Vagina (tissue), 2 donors: ENCODE results near the gene CYP4F2. TPM values are rescaled to one million over a fixed set of nuclear protein-coding genes. Genes with fewer than 3 reads are reported as not detected.
"Not testable (repeated sequence)": the region's sequence is repeated elsewhere in the genome, so short reads cannot be mapped to it uniquely, and the experiment has no call there.

Experiments used
- DNase-seq, 2 donors: peaks; one replicate each; pipeline ENCODE4 v3.0.0-alpha.2; 2017; ENCODE audit errors: extremely low spot score in 2 of 2
- H3K27ac ChIP-seq: fragments of 200-600 bp; sonication (generic); one replicate; pipeline ENCODE4 v1.5.1; 2019
- H3K27me3 ChIP-seq: fragments of 200-600 bp; sonication (generic); one replicate; pipeline ENCODE4 v1.5.1; 2019
- H3K36me3 ChIP-seq, 2 donors: fragments of 200-600 bp; sonication (generic); one replicate each; pipeline ENCODE4 v1.5.1; 2017 to 2019
- H3K4me1 ChIP-seq: fragments of 200-600 bp; sonication (generic); one replicate; pipeline ENCODE4 v1.5.1; 2019
- H3K4me3 ChIP-seq, 2 donors: fragments of 200-600 bp; sonication (generic); 1 replicate in 1 of 2; 2 replicates in 1 of 2; pipeline ENCODE4 v1.5.1; 2016 to 2019
- H3K9me3 ChIP-seq: fragments of 200-600 bp; sonication (generic); one replicate; pipeline ENCODE4 v1.5.1; 2019
- CTCF ChIP-seq, 3 experiments: fragments of 450-650 bp in 2 of 3; fragments of 200-600 bp in 1 of 3; sonication (generic) in 1 of 3; IDR thresholded peaks; one replicate each; pipeline ENCODE4 v1.5.1; 2017 to 2019; ENCODE audit warnings: antibody characterized with exemption in 3 of 3, mild to moderate bottlenecking in 2 of 3, moderate library complexity in 2 of 3
- POLR2A ChIP-seq, 2 donors: fragments of 450-650 bp; IDR thresholded peaks; one replicate each; pipeline ENCODE4 v1.6.1; 2017; ENCODE audit warnings: antibody characterized with exemption in 2 of 2, mild to moderate bottlenecking in 2 of 2, moderate library complexity in 2 of 2
- POLR2AphosphoS5 ChIP-seq, 2 donors: sonication (generic); formaldehyde crosslinking; IDR thresholded peaks; one replicate each; pipeline ENCODE4 v1.9.0; 2017; ENCODE audit warnings: antibody characterized with exemption in 2 of 2, mild to moderate bottlenecking in 2 of 2, low read depth in 1 of 2; ENCODE audit not compliant: insufficient read depth in 1 of 2
- intact Hi-C: fragments of 100-400 bp; cut with DNase I; formaldehyde crosslinking; loops from one replicate; pipeline ENCODE4 v1.15.1; 2023
- total RNA-seq: library from RNA; depleted of rRNA; stranded (reverse); fragments of >200 nt; gene quantifications from one replicate; pipeline ENCODE4 v1.2.3, GENCODE V29; 2016

Gene CYP4F2
- total RNA-seq, 1 donor from 2014 or later, result 6.9 TPM

- DNase-seq, result no peak
- Histone ChIP-seq H3K9me3 (no peaks in the 10 kb centered on the region), H3K4me3 (no peak overlapping the region), H3K4me1 (peaks cover 19% of the 10 kb centered on the region), H3K36me3 (no peaks in the 10 kb centered on the region), H3K27me3 (no peaks in the 10 kb centered on the region), H3K27ac (no peak overlapping the region)
- intact Hi-C loops, result no loop called here
- no peak for TF ChIP-seq POLR2A (IDR thresholded peaks at IDR 0.05)
Measured at GRCh38 chr19:15936173-15936572, 38.3 kb upstream of the CYP4F2 start.

GRCh38 chr19:15935167-15935702 is 37.4 kb upstream of the CYP4F2 start:
- Histone ChIP-seq H3K4me3 (no peak overlapping the region), H3K4me1 (peaks cover 19% of the 10 kb centered on the region), H3K27ac (no peak overlapping the region), H3K27me3 (no peaks in the 10 kb centered on the region), H3K9me3 (no peaks in the 10 kb centered on the region), H3K36me3 (no peaks in the 10 kb centered on the region)
- peak in 1 of 2 donors; percentile 61 for DNase-seq
- no peak for TF ChIP-seq POLR2A (IDR thresholded peaks at IDR 0.05)
- TF ChIP-seq POLR2AphosphoS5 (IDR thresholded peaks at IDR 0.05; ENCODE audit: insufficient read depth in 1 of 2, low read depth in 1 of 2), result no peak
- TF ChIP-seq CTCF (IDR thresholded peaks at IDR 0.05), result no peak
- intact Hi-C loops, result no loop called here

- H3K4me3 ChIP-seq, result no peak within 1 kb of the TSS
- DNase-seq, result peak in 1 of 2 donors; percentile 91
- H3K27me3 ChIP-seq, result no peaks in the 10 kb centered on the region
- no peaks in the 10 kb centered on the region for H3K9me3 ChIP-seq
- intact Hi-C loops, result no loop called here
- H3K36me3 ChIP-seq, result no peaks in the 10 kb centered on the region
- TF ChIP-seq POLR2AphosphoS5 (IDR thresholded peaks at IDR 0.05; ENCODE audit: insufficient read depth in 1 of 2, low read depth in 1 of 2) (peak in 1 of 2 donors; percentile 18), POLR2A (IDR thresholded peaks at IDR 0.05) (no peak), CTCF (IDR thresholded peaks at IDR 0.05) (no peak)
- no peak within 1 kb of the TSS for H3K27ac ChIP-seq
- H3K4me1 ChIP-seq, result peaks cover 19% of the 10 kb centered on the region
Measured at GRCh38 chr19:15934332-15935078, 36.6 kb upstream of the CYP4F2 start, which contains the start of gene CYP4F11. Gene CYP4F11, minus strand, starts transcription at chr19:15934529. Its CDS starts 121 bp downstream, at chr19:15934408.

GRCh38 chr19:15933761-15934331 is 36.0 kb upstream of the CYP4F2 start:
- DNase-seq, result peak in 1 of 2 donors; percentile 67
- intact Hi-C loops, H3K27ac ChIP-seq, H3K9me3 ChIP-seq, H3K36me3 ChIP-seq, H3K4me3 ChIP-seq, H3K27me3 ChIP-seq: not testable (repeated sequence)
- H3K4me1 ChIP-seq, result peaks cover 19% of the 10 kb centered on the region

- Histone ChIP-seq H3K9me3 (no peaks in the 10 kb centered on the region), H3K27ac (no peak overlapping the region), H3K36me3 (no peaks in the 10 kb centered on the region), H3K27me3 (no peaks in the 10 kb centered on the region), H3K4me1 (no peaks in the 10 kb centered on the region), H3K4me3 (no peak overlapping the region)
- DNase-seq, result no peak
- TF ChIP-seq CTCF (IDR thresholded peaks at IDR 0.05) (no peak), POLR2AphosphoS5 (IDR thresholded peaks at IDR 0.05; ENCODE audit: insufficient read depth in 1 of 2, low read depth in 1 of 2) (no peak), POLR2A (IDR thresholded peaks at IDR 0.05) (no peak)
- intact Hi-C loops, result no loop called here
Measured at GRCh38 chr19:15928321-15928720, 30.4 kb upstream of the CYP4F2 start.

- Histone ChIP-seq H3K4me1 (no peaks in the 10 kb centered on the region), H3K9me3 (no peaks in the 10 kb centered on the region), H3K36me3 (no peaks in the 10 kb centered on the region), H3K4me3 (no peak overlapping the region), H3K27ac (no peak overlapping the region), H3K27me3 (no peaks in the 10 kb centered on the region)
- DNase-seq, result no peak
- TF ChIP-seq CTCF (IDR thresholded peaks at IDR 0.05), result no peak
- no peak for TF ChIP-seq POLR2A (IDR thresholded peaks at IDR 0.05)
- no peak for TF ChIP-seq POLR2AphosphoS5 (IDR thresholded peaks at IDR 0.05; ENCODE audit: insufficient read depth in 1 of 2, low read depth in 1 of 2)
- intact Hi-C loops, result no loop called here
Measured at GRCh38 chr19:15926484-15926883, 28.6 kb upstream of the CYP4F2 start.
